GM23338 (cell line): ENCODE results near the gene KRT78.

ENCODE experiments used
- EZH2 ChIP-seq: fragments of 200-600 bp; sonication (generic); IDR thresholded peaks from one replicate; pipeline ENCODE4 v1.8.0; 2017; ENCODE audit warnings: antibody characterized with exemption, mild to moderate bottlenecking, low read depth; ENCODE audit not compliant: unreplicated experiment
- STAT1 ChIP-seq: IDR thresholded peaks from one replicate; pipeline ENCODE4 v1.6.1; 2016; ENCODE audit warnings: antibody characterized with exemption; ENCODE audit not compliant: unreplicated experiment
- TF ChIP-seq, protein P1 (sequence below), 2 experiments: fragments of 200-600 bp in 1 of 2; sonication (generic) in 1 of 2; conservative IDR thresholded peaks; 2 replicates each; pipeline versions ENCODE4 v1.5.1 to v1.6.1; 2016 to 2017; ENCODE audit warnings: antibody characterized with exemption in 2 of 2, low read depth in 2 of 2, mild to moderate bottlenecking in 2 of 2, moderate library complexity in 1 of 2
- TF ChIP-seq, protein P2 (sequence below): IDR thresholded peaks from one replicate; pipeline ENCODE4 v1.6.1; 2018; ENCODE audit warnings: antibody characterized with exemption; ENCODE audit not compliant: unreplicated experiment

DNA sequence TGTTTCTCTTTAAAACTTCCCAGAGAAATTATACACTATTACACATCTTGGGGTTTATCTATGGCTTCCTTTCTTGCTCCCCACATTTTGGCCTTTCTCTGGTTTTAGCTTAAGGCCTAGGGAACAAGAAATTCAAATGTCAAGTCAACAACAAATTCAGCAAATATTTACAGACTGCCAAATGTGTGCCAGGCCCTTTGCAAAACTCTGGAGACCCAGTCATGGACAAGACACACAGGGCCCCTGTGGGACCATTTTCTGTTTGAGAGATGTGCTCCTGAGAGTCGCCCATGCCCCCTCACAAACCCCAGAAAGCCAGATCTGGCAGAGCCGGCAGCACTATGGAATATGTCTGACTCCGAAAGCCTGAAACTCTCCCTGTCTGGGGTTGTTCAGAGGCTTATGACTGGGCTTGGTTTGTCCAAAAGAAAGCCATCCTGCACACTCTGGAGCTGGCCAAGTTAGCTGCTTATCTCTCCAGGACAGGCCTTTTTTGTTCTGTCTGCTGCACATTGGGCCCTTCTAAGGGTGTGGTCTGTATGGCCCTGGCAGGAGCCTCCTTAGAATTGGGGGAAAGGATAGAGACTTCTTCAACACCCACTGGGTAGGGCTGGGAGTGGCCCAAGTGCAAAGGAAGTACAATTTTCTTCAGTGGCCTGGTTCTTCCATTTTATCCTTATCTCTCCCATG, 51.8 kb downstream of the KRT78 start:
- TF ChIP-seq, protein P1, sequence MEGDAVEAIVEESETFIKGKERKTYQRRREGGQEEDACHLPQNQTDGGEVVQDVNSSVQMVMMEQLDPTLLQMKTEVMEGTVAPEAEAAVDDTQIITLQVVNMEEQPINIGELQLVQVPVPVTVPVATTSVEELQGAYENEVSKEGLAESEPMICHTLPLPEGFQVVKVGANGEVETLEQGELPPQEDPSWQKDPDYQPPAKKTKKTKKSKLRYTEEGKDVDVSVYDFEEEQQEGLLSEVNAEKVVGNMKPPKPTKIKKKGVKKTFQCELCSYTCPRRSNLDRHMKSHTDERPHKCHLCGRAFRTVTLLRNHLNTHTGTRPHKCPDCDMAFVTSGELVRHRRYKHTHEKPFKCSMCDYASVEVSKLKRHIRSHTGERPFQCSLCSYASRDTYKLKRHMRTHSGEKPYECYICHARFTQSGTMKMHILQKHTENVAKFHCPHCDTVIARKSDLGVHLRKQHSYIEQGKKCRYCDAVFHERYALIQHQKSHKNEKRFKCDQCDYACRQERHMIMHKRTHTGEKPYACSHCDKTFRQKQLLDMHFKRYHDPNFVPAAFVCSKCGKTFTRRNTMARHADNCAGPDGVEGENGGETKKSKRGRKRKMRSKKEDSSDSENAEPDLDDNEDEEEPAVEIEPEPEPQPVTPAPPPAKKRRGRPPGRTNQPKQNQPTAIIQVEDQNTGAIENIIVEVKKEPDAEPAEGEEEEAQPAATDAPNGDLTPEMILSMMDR (conservative IDR thresholded peaks at IDR 0.05; ENCODE audit: low read depth in 2 of 2) = no peak
- TF ChIP-seq EZH2 = no peak
- TF ChIP-seq STAT1 = no peak
- TF ChIP-seq, protein P2, sequence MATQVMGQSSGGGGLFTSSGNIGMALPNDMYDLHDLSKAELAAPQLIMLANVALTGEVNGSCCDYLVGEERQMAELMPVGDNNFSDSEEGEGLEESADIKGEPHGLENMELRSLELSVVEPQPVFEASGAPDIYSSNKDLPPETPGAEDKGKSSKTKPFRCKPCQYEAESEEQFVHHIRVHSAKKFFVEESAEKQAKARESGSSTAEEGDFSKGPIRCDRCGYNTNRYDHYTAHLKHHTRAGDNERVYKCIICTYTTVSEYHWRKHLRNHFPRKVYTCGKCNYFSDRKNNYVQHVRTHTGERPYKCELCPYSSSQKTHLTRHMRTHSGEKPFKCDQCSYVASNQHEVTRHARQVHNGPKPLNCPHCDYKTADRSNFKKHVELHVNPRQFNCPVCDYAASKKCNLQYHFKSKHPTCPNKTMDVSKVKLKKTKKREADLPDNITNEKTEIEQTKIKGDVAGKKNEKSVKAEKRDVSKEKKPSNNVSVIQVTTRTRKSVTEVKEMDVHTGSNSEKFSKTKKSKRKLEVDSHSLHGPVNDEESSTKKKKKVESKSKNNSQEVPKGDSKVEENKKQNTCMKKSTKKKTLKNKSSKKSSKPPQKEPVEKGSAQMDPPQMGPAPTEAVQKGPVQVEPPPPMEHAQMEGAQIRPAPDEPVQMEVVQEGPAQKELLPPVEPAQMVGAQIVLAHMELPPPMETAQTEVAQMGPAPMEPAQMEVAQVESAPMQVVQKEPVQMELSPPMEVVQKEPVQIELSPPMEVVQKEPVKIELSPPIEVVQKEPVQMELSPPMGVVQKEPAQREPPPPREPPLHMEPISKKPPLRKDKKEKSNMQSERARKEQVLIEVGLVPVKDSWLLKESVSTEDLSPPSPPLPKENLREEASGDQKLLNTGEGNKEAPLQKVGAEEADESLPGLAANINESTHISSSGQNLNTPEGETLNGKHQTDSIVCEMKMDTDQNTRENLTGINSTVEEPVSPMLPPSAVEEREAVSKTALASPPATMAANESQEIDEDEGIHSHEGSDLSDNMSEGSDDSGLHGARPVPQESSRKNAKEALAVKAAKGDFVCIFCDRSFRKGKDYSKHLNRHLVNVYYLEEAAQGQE = no peak
